ENCODE measurements around the gene SMIM35.

SMIM35 gene

DNA sequence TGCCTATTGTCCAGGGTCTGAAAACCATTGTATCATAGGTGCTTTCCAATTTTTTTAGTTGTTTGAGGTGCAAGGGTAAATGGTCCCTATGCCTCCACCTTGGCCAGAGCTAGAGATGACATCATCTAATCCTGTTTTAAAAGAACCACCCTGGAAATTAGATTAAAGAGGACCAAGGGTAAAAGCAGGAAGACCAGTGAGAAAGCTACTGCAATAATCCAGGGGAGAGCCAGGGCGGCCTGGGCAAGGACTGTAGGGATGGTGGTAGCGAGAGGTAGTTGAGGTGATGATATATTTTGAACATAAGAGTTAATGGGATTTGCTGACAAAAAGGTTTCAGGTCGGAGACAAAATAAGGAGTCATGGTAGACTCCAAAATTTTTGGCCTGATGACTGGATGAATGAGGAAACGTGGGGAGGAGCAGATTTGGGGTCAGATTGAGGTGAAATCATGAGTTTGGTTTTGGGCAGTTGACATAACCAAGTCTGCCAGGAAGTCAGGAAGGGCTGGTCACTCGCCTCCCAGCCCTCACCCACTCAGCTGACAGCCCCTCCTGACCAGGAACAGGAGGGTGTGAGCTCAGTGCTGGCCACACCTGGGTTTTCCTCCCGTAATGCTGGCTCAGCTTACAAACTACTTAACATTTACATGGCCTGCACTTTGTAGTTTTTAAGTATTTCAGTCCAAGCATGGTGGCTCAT lies 42.9 kb upstream of the SMIM35 start:
- TF ChIP-seq, protein P1, sequence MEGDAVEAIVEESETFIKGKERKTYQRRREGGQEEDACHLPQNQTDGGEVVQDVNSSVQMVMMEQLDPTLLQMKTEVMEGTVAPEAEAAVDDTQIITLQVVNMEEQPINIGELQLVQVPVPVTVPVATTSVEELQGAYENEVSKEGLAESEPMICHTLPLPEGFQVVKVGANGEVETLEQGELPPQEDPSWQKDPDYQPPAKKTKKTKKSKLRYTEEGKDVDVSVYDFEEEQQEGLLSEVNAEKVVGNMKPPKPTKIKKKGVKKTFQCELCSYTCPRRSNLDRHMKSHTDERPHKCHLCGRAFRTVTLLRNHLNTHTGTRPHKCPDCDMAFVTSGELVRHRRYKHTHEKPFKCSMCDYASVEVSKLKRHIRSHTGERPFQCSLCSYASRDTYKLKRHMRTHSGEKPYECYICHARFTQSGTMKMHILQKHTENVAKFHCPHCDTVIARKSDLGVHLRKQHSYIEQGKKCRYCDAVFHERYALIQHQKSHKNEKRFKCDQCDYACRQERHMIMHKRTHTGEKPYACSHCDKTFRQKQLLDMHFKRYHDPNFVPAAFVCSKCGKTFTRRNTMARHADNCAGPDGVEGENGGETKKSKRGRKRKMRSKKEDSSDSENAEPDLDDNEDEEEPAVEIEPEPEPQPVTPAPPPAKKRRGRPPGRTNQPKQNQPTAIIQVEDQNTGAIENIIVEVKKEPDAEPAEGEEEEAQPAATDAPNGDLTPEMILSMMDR (IDR thresholded peaks at IDR 0.05; ENCODE audit: borderline replicate concordance, control extremely low read depth, extremely low read depth, insufficient read depth, missing control alignments): no peak
- DNase-seq (ENCODE audit: low spot score): no peak
- in situ Hi-C loops (cut with MboI; ENCODE audit: low sequenced_read_pairs, unreplicated experiment): no loop called here

DNA sequence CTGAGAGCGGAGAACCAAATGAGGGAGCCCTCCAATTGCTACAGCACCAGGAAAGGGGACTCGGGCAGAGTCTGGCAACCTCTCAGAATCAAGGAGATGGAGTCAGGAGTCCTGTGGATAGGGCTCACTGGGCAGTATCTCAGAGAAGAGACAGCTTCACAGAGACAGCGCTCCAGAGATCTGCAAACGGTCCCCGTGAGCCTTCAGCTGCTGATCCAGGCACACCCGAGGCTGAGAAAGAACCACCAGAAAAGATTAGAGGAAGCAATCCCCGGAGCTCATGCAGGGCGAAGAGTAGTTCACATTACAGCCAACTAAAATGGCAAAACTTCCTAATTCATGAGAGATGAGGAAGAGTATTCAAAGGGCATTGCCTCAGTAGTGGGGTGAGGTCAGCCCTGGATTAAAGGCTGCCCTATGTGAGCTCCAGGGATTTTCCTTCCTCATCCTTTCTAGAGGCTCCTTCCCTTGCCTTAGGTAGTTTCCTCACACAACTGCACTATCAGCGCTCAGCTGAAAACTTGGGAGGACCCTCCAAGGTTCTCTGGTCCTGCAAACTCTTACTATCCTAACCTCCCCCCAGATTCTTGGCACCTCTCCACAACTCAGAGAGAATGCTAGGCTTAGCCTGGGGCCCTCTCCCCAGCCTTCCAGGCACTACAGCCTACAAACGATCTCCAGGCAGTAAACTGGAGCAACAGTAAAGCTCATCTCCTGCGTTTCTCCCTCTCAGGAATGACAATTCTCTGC lies 42.1 kb upstream of the SMIM35 start:
- TF ChIP-seq, protein P1 (IDR thresholded peaks at IDR 0.05; ENCODE audit: borderline replicate concordance, control extremely low read depth, extremely low read depth, insufficient read depth, missing control alignments): no peak
- no peak for DNase-seq (ENCODE audit: low spot score)
- in situ Hi-C loops (cut with MboI; ENCODE audit: low sequenced_read_pairs, unreplicated experiment): no loop called here

DNA sequence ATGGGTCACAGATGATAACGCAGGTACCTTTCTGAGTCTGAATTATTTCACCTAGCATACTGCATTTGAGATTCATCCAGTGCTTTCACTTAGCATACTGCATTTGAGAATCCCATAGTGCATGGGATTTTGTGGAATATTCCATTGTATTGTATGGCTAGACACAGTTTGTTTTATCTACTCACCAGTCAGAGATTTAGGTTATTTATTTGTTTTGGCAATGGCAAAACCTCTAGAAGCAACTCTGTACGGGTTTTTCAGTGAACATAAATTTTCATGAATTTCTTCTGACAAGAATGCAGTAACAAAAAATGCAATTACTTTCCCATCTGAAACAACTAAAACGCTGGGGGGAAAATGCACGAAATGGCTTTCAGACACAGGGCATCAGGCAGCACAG lies 41.5 kb upstream of the SMIM35 start:
- TF ChIP-seq, protein P1 (IDR thresholded peaks at IDR 0.05; ENCODE audit: borderline replicate concordance, control extremely low read depth, extremely low read depth, insufficient read depth, missing control alignments): no peak
- DNase-seq (ENCODE audit: low spot score): no peak
- in situ Hi-C loops (cut with MboI; ENCODE audit: low sequenced_read_pairs, unreplicated experiment): no loop called here

DNA sequence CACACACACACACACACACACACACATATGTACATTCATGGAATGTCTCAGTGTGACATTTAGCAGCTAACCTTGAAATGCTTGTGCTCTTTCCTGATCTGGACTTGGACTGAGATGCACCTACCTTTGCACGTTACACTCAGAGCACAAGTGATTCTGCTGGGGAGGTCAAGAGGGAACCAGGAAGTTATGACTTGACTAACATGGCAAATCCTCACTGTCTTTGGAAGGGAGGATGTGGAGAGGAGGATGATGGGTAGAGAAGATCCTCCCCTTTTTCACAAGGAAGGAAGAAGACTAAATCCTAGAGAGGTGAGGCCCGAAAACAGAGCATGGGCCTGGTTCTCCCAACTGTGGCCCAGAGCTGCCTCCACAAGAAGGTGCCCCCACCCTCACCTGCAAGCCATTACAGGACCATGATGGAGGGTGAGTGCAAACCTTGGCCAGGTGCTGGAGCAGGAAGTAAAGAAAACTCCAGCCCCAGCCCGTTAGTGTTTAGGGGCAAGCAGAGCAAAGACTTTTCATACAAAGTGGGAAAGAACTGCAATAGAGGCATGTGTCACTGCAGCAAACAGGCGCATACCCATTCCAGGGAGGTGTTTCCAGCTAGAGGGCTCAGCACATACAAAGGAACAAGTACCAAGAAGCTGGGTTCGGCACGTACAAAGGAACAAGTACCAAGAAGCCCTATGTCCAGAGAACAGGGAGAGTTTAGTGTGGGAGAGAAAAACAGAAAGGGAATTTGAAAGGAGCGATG lies 39.5 kb upstream of the SMIM35 start:
- DNase-seq (ENCODE audit: low spot score): no peak
- TF ChIP-seq, protein P1 (IDR thresholded peaks at IDR 0.05; ENCODE audit: borderline replicate concordance, control extremely low read depth, extremely low read depth, insufficient read depth, missing control alignments): no peak
- in situ Hi-C loops (cut with MboI; ENCODE audit: low sequenced_read_pairs, unreplicated experiment): no loop called here

DNA sequence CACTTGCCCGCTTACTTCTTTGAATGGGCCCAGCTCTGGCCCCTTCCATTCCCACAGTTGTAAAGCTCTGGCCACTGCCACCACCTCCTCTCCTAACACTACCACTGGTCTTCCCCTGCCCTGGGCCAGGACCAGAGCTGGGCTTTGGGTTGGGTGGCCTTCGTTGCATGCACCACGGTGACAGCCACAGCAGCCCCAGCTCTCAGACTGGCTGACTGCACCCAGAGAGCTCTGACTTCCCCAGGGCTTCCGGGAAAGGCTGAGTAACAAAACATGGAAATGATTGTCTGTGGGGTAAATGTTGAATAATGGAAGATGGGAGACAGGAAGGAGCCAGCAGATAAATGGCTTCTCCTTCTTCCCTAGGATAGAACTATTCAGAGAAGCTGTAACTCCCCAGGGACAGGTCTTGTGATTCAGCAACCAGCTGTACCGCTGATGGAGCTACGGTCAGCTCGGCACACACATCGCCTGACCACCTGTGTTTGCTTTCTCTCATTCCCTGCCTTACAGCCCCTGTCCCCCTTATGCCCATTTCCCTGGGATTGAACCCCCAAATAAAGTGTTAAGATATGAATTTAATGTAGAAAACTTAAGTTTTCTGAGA lies 38.3 kb upstream of the SMIM35 start:
- in situ Hi-C loops (cut with MboI; ENCODE audit: low sequenced_read_pairs, unreplicated experiment): no loop called here
- no peak for DNase-seq (ENCODE audit: low spot score)
- TF ChIP-seq, protein P1 (IDR thresholded peaks at IDR 0.05; ENCODE audit: borderline replicate concordance, control extremely low read depth, extremely low read depth, insufficient read depth, missing control alignments): no peak

DNA sequence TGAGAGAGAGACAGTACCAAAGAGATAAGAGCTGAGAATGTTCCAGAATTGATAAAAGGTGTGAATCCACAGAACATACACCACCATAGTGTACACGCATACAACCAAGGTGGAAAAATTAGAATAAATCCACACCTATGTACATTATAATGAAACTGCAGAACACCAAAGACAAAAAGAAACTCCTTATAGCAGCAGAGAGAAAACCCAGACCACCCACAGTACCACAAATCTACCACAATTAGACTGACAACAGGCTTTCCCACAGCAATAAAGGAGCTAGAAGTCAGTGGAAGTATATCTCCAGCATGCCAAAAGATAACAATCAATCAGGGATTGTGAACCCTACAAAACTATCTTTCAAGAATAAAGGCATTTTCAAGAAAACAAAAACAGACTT lies 34.0 kb upstream of the SMIM35 start:
- DNase-seq (ENCODE audit: low spot score): no peak
- in situ Hi-C loops (cut with MboI; ENCODE audit: low sequenced_read_pairs, unreplicated experiment): no loop called here
- TF ChIP-seq, protein P1 (IDR thresholded peaks at IDR 0.05; ENCODE audit: borderline replicate concordance, control extremely low read depth, extremely low read depth, insufficient read depth, missing control alignments): no peak
